GM23248 (cell line): ENCODE data around the gene ATF6.

ENCODE experiments used
- EZH2 ChIP-seq: fragments of 200-600 bp; sonication (generic); IDR thresholded peaks from 2 replicates; pipeline ENCODE4 v1.6.1; 2018; ENCODE audit warnings: antibody characterized with exemption, mild to moderate bottlenecking; ENCODE audit not compliant: insufficient read depth, poor library complexity, severe bottlenecking
- EZH2phosphoT487 ChIP-seq: fragments of 200-600 bp; sonication (generic); IDR thresholded peaks from 2 replicates; pipeline ENCODE4 v1.6.1; 2018; ENCODE audit warnings: antibody characterized with exemption, moderate library complexity, mild to moderate bottlenecking, low read depth; ENCODE audit not compliant: insufficient read depth

GRCh38 chr1:161948435-161948834, 182.3 kb downstream of the ATF6 start:
- no peak for TF ChIP-seq EZH2phosphoT487
- TF ChIP-seq EZH2 = no peak
